Right atrium auricular region (tissue), 2 donors: Measurements from ENCODE around the gene CACNB3. TPM values are rescaled to one million over a fixed set of nuclear protein-coding genes. Genes with fewer than 3 reads are reported as not detected.

Source experiments
- DNase-seq: peaks from one replicate; pipeline ENCODE4 v3.0.0-alpha.2; 2019; ENCODE audit warnings: low spot score
- H3K27ac ChIP-seq, 2 donors: fragments of 200-600 bp; sonication (generic); 1 replicate in 1 of 2; 2 replicates in 1 of 2; pipeline ENCODE4 v1.5.1; 2016 to 2019
- H3K27me3 ChIP-seq, 2 donors: fragments of 200-600 bp; sonication (generic); one replicate each; pipeline versions ENCODE4 v1.5.1 to v1.6.0; 2017 to 2019
- H3K36me3 ChIP-seq: fragments of 200-600 bp; sonication (generic); one replicate; pipeline ENCODE4 v1.5.1; 2016
- H3K4me1 ChIP-seq, 2 donors: fragments of 200-600 bp; sonication (generic); one replicate each; pipeline versions ENCODE4 v1.5.1 to v1.6.0; 2017 to 2019
- H3K4me3 ChIP-seq, 2 donors: fragments of 200-600 bp; sonication (generic); 1 replicate in 1 of 2; 2 replicates in 1 of 2; pipeline ENCODE4 v1.5.1; 2017 to 2019; ENCODE audit warnings: mild to moderate bottlenecking in 1 of 2, moderate library complexity in 1 of 2
- H3K9me3 ChIP-seq, 2 donors: fragments of 200-600 bp; sonication (generic); one replicate each; pipeline ENCODE4 v1.5.1; 2019
- total RNA-seq, 2 donors: library from RNA; depleted of rRNA; stranded (reverse); fragments of >200 nt; gene quantifications; one replicate each; pipeline ENCODE4 v1.1.0, GENCODE V29; 2016
- TF ChIP-seq, protein P1 (sequence below), 2 donors: fragments of 200-600 bp; sonication (generic); IDR thresholded peaks; one replicate each; pipeline ENCODE4 v1.5.1; 2019; ENCODE audit warnings: antibody characterized with exemption in 2 of 2

Gene CACNB3
- total RNA-seq, 2 donors from 2014 or later: 6.1 to 7.0 TPM

DNA sequence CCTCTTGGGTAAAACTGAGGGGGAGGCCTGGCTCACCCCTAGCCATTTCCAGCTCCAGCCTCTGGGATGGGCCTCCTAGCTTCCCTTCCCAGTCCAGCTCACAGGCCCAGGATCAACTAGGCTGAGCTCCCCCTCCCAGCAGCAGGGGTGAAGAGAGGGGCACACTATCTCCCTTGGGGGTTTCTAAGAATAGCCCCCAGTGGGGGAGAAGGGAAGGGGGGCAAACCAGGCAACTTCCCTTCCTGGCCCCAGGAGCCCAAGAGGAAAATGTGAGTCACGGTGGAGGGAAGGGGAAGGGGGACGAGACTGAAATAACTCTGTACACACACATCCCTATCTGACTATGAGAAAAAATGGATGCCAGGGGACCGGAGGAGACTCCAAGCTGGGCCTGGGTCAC lies 38.4 kb upstream of the CACNB3 start:
- peaks cover 35% of the 10 kb centered on the region for H3K36me3 ChIP-seq
- H3K4me3 ChIP-seq: no peak overlapping the region
- H3K27ac ChIP-seq: peak overlapping the region; percentile 83 to 93
- peaks cover 0 to 82% of the 10 kb centered on the region in 2 donors for H3K4me1 ChIP-seq
- H3K27me3 ChIP-seq: no peaks in the 10 kb centered on the region
- TF ChIP-seq, protein P1, sequence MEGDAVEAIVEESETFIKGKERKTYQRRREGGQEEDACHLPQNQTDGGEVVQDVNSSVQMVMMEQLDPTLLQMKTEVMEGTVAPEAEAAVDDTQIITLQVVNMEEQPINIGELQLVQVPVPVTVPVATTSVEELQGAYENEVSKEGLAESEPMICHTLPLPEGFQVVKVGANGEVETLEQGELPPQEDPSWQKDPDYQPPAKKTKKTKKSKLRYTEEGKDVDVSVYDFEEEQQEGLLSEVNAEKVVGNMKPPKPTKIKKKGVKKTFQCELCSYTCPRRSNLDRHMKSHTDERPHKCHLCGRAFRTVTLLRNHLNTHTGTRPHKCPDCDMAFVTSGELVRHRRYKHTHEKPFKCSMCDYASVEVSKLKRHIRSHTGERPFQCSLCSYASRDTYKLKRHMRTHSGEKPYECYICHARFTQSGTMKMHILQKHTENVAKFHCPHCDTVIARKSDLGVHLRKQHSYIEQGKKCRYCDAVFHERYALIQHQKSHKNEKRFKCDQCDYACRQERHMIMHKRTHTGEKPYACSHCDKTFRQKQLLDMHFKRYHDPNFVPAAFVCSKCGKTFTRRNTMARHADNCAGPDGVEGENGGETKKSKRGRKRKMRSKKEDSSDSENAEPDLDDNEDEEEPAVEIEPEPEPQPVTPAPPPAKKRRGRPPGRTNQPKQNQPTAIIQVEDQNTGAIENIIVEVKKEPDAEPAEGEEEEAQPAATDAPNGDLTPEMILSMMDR (IDR thresholded peaks at IDR 0.05): no peak
- peak; percentile 73 for DNase-seq
- no peaks in the 10 kb centered on the region for H3K9me3 ChIP-seq

DNA sequence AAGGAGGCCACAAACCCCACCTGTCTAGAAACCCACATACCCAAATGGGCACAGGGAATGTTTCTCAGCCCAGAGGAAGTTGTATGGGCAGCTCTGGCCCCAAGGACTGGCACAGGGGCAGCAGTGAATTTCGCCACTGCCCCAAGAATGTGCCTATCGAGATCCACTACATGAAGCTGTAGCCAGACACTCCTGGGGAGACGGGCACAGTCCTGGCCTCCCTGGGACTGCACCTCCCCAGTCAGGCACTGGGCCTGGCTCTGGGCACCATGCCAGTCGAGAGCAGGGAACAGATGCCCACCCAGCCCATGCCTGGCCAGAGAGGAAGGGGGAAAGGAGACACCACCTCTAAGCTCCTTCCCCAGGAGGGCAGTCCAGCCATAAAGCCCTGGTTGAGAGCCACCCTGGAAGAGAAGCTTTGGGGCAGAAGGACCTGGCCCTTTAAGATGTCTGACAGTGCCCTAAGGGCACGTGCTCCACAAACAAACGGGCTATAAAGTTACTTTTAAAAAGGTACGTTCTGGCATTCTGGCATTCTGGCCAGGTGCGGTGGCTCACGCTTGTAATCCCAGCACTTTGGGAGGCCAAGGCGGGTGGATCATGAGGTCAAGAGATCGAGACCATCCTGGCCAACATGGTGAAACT lies 37.8 kb upstream of the CACNB3 start:
- H3K27me3 ChIP-seq: no peaks in the 10 kb centered on the region
- peaks cover 28% of the 10 kb centered on the region for H3K36me3 ChIP-seq
- no peak overlapping the region for H3K4me3 ChIP-seq
- TF ChIP-seq, protein P1 (IDR thresholded peaks at IDR 0.05): no peak
- H3K27ac ChIP-seq: peak overlapping the region; percentile 83 to 93
- no peaks in the 10 kb centered on the region for H3K9me3 ChIP-seq
- DNase-seq: no peak
- peaks cover 0 to 88% of the 10 kb centered on the region in 2 donors for H3K4me1 ChIP-seq

DNA sequence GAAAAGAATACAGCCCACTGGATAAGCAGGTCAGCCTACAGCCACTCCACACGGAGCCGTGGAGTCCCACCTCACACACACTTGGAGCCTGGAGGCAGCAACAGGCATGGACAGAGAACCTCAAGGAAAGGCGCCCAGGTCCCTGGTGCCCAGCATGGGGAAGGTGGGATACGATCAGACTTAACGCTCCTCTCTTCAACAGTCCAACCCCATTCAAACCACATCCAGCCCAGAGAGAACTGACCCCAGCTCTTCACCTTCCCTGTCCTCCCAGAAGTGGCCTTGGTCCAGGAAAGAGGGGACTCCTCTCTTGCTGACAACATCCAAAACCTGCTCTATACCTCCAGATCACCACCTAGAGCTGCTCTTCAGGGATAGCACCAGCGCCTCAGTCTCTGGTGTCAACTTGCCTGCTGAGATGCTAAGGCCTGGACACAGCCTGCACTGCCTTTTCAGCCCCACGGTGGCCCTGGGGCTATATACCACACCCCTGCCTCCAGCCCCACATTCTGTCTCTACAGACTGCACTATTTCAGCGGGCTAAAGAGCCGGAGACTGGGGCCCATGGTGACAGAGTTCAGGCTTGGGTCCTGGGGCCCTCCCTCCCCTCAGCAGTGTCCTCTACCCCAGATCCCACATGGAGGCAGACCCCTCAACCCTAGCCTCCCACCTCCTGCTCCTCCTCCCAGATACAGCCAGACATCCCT lies 36.4 kb upstream of the CACNB3 start:
- TF ChIP-seq, protein P1 (IDR thresholded peaks at IDR 0.05): no peak
- H3K36me3 ChIP-seq: peaks cover 14% of the 10 kb centered on the region
- H3K27me3 ChIP-seq: no peaks in the 10 kb centered on the region
- H3K4me3 ChIP-seq: peak overlapping the region in 1 of 2 donors; percentile 3
- H3K9me3 ChIP-seq: no peaks in the 10 kb centered on the region
- H3K4me1 ChIP-seq: peaks cover 0 to 96% of the 10 kb centered on the region in 2 donors
- DNase-seq: no peak
- peak overlapping the region; percentile 83 to 93 for H3K27ac ChIP-seq

DNA sequence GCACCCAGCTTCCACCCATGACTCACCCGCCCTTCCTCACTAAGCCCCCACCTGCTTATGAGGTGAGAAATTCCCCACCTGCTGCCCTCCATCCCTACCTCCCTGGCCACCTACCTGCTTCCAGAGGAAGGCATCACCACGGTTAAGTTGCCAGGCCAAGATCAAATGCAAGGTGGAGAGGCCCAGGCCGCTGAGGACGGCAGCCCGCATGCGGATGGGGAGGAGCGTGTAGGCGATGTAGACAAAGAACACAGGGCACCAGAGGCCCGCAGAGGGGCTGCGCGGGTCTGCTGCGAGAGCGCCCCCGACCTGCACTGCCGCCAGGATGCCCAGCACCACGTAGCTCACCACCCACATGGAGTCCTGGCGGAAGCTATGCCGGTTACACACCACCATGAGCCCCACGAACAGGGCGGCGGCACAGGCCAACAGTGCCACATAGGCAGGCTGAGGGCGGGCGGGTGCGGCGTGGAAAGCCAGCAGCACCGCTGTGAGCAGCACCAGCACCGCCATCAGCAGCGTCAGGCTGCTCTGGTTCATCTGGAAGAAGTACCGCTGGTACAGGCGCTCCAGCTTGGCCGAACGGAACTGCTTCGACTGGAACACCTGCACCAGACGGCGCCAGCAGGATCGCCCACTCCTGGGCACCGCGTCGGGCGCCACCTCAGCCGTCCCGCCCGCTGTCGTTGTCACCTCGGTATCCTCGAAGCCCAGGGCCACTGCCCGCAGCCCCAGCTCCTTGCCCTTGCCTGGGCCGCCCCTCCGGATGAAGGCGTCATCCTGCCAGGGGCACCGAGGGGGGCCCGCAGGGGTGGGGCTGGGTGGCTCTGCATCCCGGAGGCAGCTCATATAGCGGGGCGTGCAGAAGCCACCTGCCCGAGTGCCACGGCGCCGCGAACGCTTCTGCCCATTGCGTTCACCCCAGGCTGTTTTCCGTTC lies 35.6 kb upstream of the CACNB3 start:
- DNase-seq: no peak
- H3K4me1 ChIP-seq: peaks cover 0 to 96% of the 10 kb centered on the region in 2 donors
- TF ChIP-seq, protein P1 (IDR thresholded peaks at IDR 0.05): no peak
- no peaks in the 10 kb centered on the region for H3K27me3 ChIP-seq
- peak overlapping the region; percentile 83 to 93 for H3K27ac ChIP-seq
- H3K9me3 ChIP-seq: no peaks in the 10 kb centered on the region
- H3K36me3 ChIP-seq: peaks cover 8% of the 10 kb centered on the region
- peak overlapping the region in 1 of 2 donors; percentile 3 for H3K4me3 ChIP-seq

DNA sequence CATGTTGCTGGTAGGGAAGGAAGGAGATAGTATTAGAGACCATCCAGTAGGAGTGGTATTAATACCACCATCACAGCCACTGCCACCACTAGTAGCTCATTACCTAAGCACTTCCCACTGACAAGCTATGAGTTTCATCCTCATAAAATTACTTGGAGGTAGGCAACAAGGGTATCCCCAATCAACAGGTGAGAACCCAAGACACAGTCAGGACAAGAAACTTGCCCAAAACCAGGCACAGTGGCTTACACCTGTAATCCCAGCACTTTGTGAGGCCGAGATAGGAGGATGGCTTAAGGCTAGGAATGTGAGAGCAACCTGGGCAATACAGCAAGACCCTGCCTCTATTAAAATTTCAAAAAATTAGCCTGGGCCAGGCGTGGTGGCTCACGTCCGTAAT lies 34.9 kb upstream of the CACNB3 start:
- H3K4me1 ChIP-seq: peaks cover 0 to 94% of the 10 kb centered on the region in 2 donors
- DNase-seq: no peak
- H3K9me3 ChIP-seq: no peaks in the 10 kb centered on the region
- TF ChIP-seq, protein P1 (IDR thresholded peaks at IDR 0.05): no peak
- H3K4me3 ChIP-seq: no peak overlapping the region
- peaks cover 8% of the 10 kb centered on the region for H3K36me3 ChIP-seq
- peak overlapping the region; percentile 83 to 93 for H3K27ac ChIP-seq
- H3K27me3 ChIP-seq: no peaks in the 10 kb centered on the region
